A673 (cell line): ENCODE results near the gene SEC16A. TPM values are rescaled to one million over a fixed set of nuclear protein-coding genes. Genes with fewer than 3 reads are reported as not detected.

Experiments used
- BruUV-seq: library from RNA; stranded (reverse); fragments of 400-500 nt; replicated peaks from 2 replicates; lab custom pipeline; 2021; lab: Mats Ljungman, UMichigan
- CTCF ChIA-PET: fragments of 300-600 bp; sonication (Branson Sonifier 250); formaldehyde crosslinking; loops from one replicate; lab custom pipeline; 2022; ENCODE audit warnings: antibody characterized with exemption; lab: Charles Lee
- POLR2A ChIA-PET: fragments of 300-600 bp; sonication (Branson Sonifier 250); formaldehyde crosslinking; loops from one replicate; lab custom pipeline; 2022; ENCODE audit warnings: antibody characterized with exemption; ENCODE audit not compliant: low non-redundant PET; lab: Charles Lee
- DNase-seq: peaks from one replicate; pipeline ENCODE4 v3.0.0-alpha.2; 2015; ENCODE audit warnings: low spot score
- H3K27ac ChIP-seq: fragments of 200-600 bp; sonication (generic); 2 replicates; pipeline ENCODE4 v1.5.1; 2016; ENCODE audit warnings: mixed run types, low read depth, mild to moderate bottlenecking, mixed read lengths, antibody characterized with exemption, low read length; ENCODE audit not compliant: poor library complexity, severe bottlenecking
- H3K27me3 ChIP-seq: fragments of 200-600 bp; sonication (generic); replicated peaks from 2 replicates; pipeline ENCODE4 v1.6.1; 2017; ENCODE audit warnings: mixed run types, low read depth, mild to moderate bottlenecking, mixed read lengths, antibody characterized with exemption, low read length; ENCODE audit not compliant: insufficient read depth, poor library complexity
- H3K36me3 ChIP-seq: fragments of 200-600 bp; sonication (generic); 2 replicates; pipeline ENCODE4 v1.6.1; 2016; ENCODE audit warnings: mixed run types, mild to moderate bottlenecking, mixed read lengths, antibody characterized with exemption, low read length; ENCODE audit not compliant: insufficient read depth, poor library complexity, severe bottlenecking
- H3K4me1 ChIP-seq: fragments of 200-600 bp; sonication (generic); 2 replicates; pipeline ENCODE4 v1.6.1; 2017; ENCODE audit warnings: mixed run types, mild to moderate bottlenecking, mixed read lengths, antibody characterized with exemption, low read length; ENCODE audit not compliant: insufficient read depth, poor library complexity, severe bottlenecking
- H3K4me3 ChIP-seq: fragments of 200-600 bp; sonication (generic); 2 replicates; pipeline ENCODE4 v1.5.1; 2016; ENCODE audit warnings: low read depth, mixed run types, mild to moderate bottlenecking, mixed read lengths, low read length; ENCODE audit not compliant: poor library complexity, severe bottlenecking
- H3K9me3 ChIP-seq: fragments of 200-600 bp; sonication (generic); 2 replicates; pipeline ENCODE4 v1.6.1; 2016; ENCODE audit warnings: mixed run types, low read depth, mild to moderate bottlenecking, mixed read lengths, antibody characterized with exemption, low read length; ENCODE audit not compliant: poor library complexity, severe bottlenecking
- CTCF ChIP-seq: fragments of 300-800, 200-600 bp; sonication (generic); conservative IDR thresholded peaks from 2 replicates; pipeline ENCODE4 v1.5.1; 2017; ENCODE audit warnings: low read depth, mild to moderate bottlenecking, antibody characterized with exemption, low read length, moderate library complexity, mixed read lengths
- EZH2 ChIP-seq: fragments of 200-600 bp; sonication (generic); IDR thresholded peaks from 2 replicates; pipeline ENCODE4 v1.6.1; 2017; ENCODE audit warnings: borderline replicate concordance, low read depth, mild to moderate bottlenecking, mixed read lengths, antibody characterized with exemption, low read length; ENCODE audit not compliant: poor library complexity, severe bottlenecking
- intact Hi-C: fragments of 100-400 bp; cut with micrococcal nuclease; formaldehyde crosslinking; loops from one replicate; pipeline ENCODE4 v1.10.0; 2022; ENCODE audit not compliant: unreplicated experiment
- total RNA-seq: library from RNA; stranded (reverse); gene quantifications from 2 replicates; pipeline ENCODE4 v1.2.3, GENCODE V29; 2021

The SEC16A gene
- total RNA-seq, 1 experiment from 2014 or later: 72.9 TPM

- ChIA-PET CTCF (no interaction called here), POLR2A (no interaction called here)
- Histone ChIP-seq H3K9me3 (no peaks in the 10 kb centered on the region), H3K27ac (no peak overlapping the region), H3K4me3 (no peak overlapping the region), H3K4me1 (no peaks in the 10 kb centered on the region), H3K27me3 (no peaks in the 10 kb centered on the region), H3K36me3 (peaks cover 51% of the 10 kb centered on the region)
- TF ChIP-seq CTCF (no peak), EZH2 (no peak)
- intact Hi-C loops: no loop called here
- no peak for DNase-seq
- BruUV-seq: no TSS peak
Measured at GRCh38 chr9:136504512-136505348, 21.9 kb upstream of the SEC16A start.

DNA sequence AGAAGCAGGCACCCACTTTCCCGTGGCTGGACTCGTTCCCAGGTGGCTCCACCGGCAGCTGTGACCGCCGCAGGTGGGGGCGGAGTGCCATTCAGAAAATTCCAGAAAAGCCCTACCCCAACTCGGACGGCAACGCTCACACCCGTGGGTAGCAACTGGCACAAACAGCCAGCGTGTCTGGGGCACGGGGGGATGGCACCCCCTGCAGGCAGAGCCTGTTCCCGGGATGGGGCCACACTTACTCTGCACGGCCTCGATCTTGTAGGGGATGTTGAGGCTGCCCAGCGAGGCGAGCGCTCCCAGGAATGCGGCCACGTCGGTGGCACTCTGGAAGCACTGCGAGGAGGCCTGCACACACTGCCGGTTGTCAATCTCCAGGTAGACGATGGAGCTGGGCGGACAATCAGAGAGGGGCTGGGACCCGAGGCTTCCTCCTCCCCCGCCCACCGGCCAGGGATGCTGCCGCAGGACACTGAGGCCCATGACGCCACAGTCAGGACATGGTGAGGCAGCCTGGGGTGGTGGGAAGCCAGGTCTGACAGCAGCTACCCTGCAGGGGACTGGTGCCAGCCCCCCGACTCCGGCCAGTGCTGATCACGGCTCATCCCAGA, 20.2 kb upstream of the SEC16A start:
- Histone ChIP-seq H3K36me3 (peaks cover 57% of the 10 kb centered on the region), H3K27me3 (no peaks in the 10 kb centered on the region)

GRCh38 chr9:136502196-136502595, 19.4 kb upstream of the SEC16A start:
- CTCF ChIA-PET: no interaction called here
- POLR2A ChIA-PET: no interaction called here
- Histone ChIP-seq H3K9me3 (no peaks in the 10 kb centered on the region), H3K27me3 (no peaks in the 10 kb centered on the region), H3K4me3 (no peak overlapping the region), H3K36me3 (peaks cover 52% of the 10 kb centered on the region), H3K4me1 (no peaks in the 10 kb centered on the region), H3K27ac (no peak overlapping the region)
- BruUV-seq: no TSS peak
- DNase-seq: no peak
- intact Hi-C loops: no loop called here
- TF ChIP-seq CTCF: no peak
- TF ChIP-seq EZH2: no peak

More for the DNA sequence above, 20.2 kb upstream of the SEC16A start:
- no peaks in the 10 kb centered on the region for H3K9me3 ChIP-seq
- DNase-seq: no peak
- POLR2A ChIA-PET: no interaction called here
- H3K4me1 ChIP-seq: no peaks in the 10 kb centered on the region
- no peak for TF ChIP-seq EZH2
- TF ChIP-seq CTCF: 0 out of 2 replicates have a peak, but pooled peaks have one; percentile 20
- no TSS peak for BruUV-seq
- no peak overlapping the region for H3K4me3 ChIP-seq
- H3K27ac ChIP-seq: no peak overlapping the region
- intact Hi-C loops: no loop called here
- CTCF ChIA-PET: no interaction called here
